Tibial artery (tissue), 4 donors: ENCODE measurements around the gene IGFLR1.
A peak's percentile ranks its signal among the peaks of the same experiment; 100 is the strongest.

ENCODE experiments used
- DNase-seq, 2 donors: peaks; one replicate each; pipeline ENCODE4 v3.0.0-alpha.2; 2019
- H3K27ac ChIP-seq, 2 donors: fragments of 200-600 bp; sonication (generic) in 1 of 2; 1 replicate in 1 of 2; 2 replicates in 1 of 2; pipeline ENCODE4 v1.5.1; 2018 to 2019; ENCODE audit warnings: mild to moderate bottlenecking in 1 of 2
- H3K27me3 ChIP-seq, 2 donors: fragments of 200-600 bp; sonication (generic) in 1 of 2; one replicate each; pipeline versions ENCODE4 v1.5.1 to v1.6.0; 2016 to 2019
- H3K36me3 ChIP-seq, 3 donors: fragments of 200-600 bp; sonication (generic) in 2 of 3; one replicate each; pipeline ENCODE4 v1.5.1; 2016 to 2019; ENCODE audit warnings: mild to moderate bottlenecking in 2 of 3
- H3K4me1 ChIP-seq, 4 donors: fragments of 200-600 bp; sonication (generic) in 2 of 4; 1 replicate in 3 of 4; 2 replicates in 1 of 4; pipeline ENCODE4 v1.5.1; 2016 to 2019
- H3K4me3 ChIP-seq, 2 donors: fragments of 200-600 bp; sonication (generic) in 1 of 2; 1 replicate in 1 of 2; 2 replicates in 1 of 2; pipeline ENCODE4 v1.5.1; 2018 to 2019; ENCODE audit warnings: mild to moderate bottlenecking in 2 of 2
- H3K9me3 ChIP-seq, 3 donors: fragments of 200-600 bp; sonication (generic) in 1 of 3; one replicate each; pipeline ENCODE4 v1.5.1; 2016 to 2019
- CTCF ChIP-seq, 2 experiments: fragments of 200-600 bp in 1 of 2; fragments of 450-650 bp in 1 of 2; IDR thresholded peaks; one replicate each; pipeline ENCODE4 v1.5.1; 2017 to 2019; ENCODE audit warnings: antibody characterized with exemption in 2 of 2, mild to moderate bottlenecking in 1 of 2, moderate library complexity in 1 of 2
- intact Hi-C: fragments of 100-400 bp; cut with DNase I; formaldehyde crosslinking; loops from one replicate; pipeline ENCODE4 v1.15.0; 2023; ENCODE audit warnings: low total_unique reads

Gene IGFLR1

GRCh38 chr19:35719402-35720162, 22.7 kb downstream of the IGFLR1 start:
- no peaks in the 10 kb centered on the region for H3K9me3 ChIP-seq
- H3K36me3 ChIP-seq = peaks cover 34 to 53% (median 43%) of the 10 kb centered on the region in 3 donors
- no peaks in the 10 kb centered on the region for H3K27me3 ChIP-seq
- DNase-seq = no peak
- H3K4me1 ChIP-seq = peaks cover 0 to 36% (median 26%) of the 10 kb centered on the region in 4 donors
- TF ChIP-seq CTCF (IDR thresholded peaks at IDR 0.05) = no peak
- peak overlapping the region in 1 of 2 donors; percentile 77 for H3K27ac ChIP-seq
- intact Hi-C loops = loop anchor here (5.0 to 10.0 kb wide), 3 partner anchors 38 to 595 kb away; partner anchors contain the start of genes HSPB6, PROSER3 and TMEM147
- peak overlapping the region; percentile 64 to 95 for H3K4me3 ChIP-seq

- Histone ChIP-seq H3K4me3 (peak overlapping the region; percentile 64 to 95), H3K9me3 (no peaks in the 10 kb centered on the region), H3K27me3 (no peaks in the 10 kb centered on the region), H3K27ac (peak overlapping the region; percentile 77 to 86), H3K4me1 (peaks cover 0 to 36% (median 26%) of the 10 kb centered on the region in 4 donors), H3K36me3 (peaks cover 24 to 42% (median 32%) of the 10 kb centered on the region in 3 donors)
- TF ChIP-seq CTCF (IDR thresholded peaks at IDR 0.05) = no peak
- intact Hi-C loops = loop anchor here (5.0 to 10.0 kb wide), 3 partner anchors 39 to 594 kb away; partner anchors contain the start of genes HSPB6, PROSER3 and TMEM147
- no peak for DNase-seq
Observed at GRCh38 chr19:35718345-35719041, 23.8 kb downstream of the IGFLR1 start.

- no peak for DNase-seq
- no peak for TF ChIP-seq CTCF (IDR thresholded peaks at IDR 0.05)
- intact Hi-C loops = loop anchor here (2.0 to 10.0 kb wide), 4 partner anchors 25 to 593 kb away; partner anchors contain the start of genes HSPB6, PROSER3 and TMEM147
Observed at GRCh38 chr19:35717665-35718344, 24.4 kb downstream of the IGFLR1 start, which contains the start of gene KMT2B. TSS of gene KMT2B (plus strand) at chr19:35718003. CDS start at chr19:35718019, 16 bp downstream.

GRCh38 chr19:35716801-35717664, 25.2 kb downstream of the IGFLR1 start:
- peak; percentile 96 to 98 for DNase-seq
- Histone ChIP-seq H3K36me3 (peaks cover 9 to 27% (median 18%) of the 10 kb centered on the region in 3 donors), H3K27ac (peak overlapping the region; percentile 86), H3K4me3 (peak overlapping the region; percentile 64 to 95), H3K4me1 (peaks cover 0 to 36% (median 26%) of the 10 kb centered on the region in 4 donors), H3K9me3 (no peaks in the 10 kb centered on the region), H3K27me3 (no peaks in the 10 kb centered on the region)
- TF ChIP-seq CTCF (IDR thresholded peaks at IDR 0.05) = peak; percentile 87 to 93
- intact Hi-C loops = loop anchor here (2.0 to 10.0 kb wide), 4 partner anchors 24 to 592 kb away; partner anchors contain the start of genes HSPB6, PROSER3 and TMEM147

More at GRCh38 chr19:35717665-35718344, 24.4 kb downstream of the IGFLR1 start, which contains the start of gene KMT2B:
- Histone ChIP-seq H3K4me3 (peak within 1 kb of the TSS; percentile 64 to 95), H3K36me3 (peaks cover 17 to 35% (median 25%) of the 10 kb centered on the region in 3 donors), H3K9me3 (no peaks in the 10 kb centered on the region), H3K27me3 (no peaks in the 10 kb centered on the region), H3K27ac (peak within 1 kb of the TSS; percentile 86), H3K4me1 (peaks cover 0 to 36% (median 26%) of the 10 kb centered on the region in 4 donors)
